ENCODE results near the gene NAP1L1.

The NAP1L1 gene

GRCh38 chr12:76024942-76025600 is 59.4 kb downstream of the NAP1L1 start:
- H3K4me3 ChIP-seq (ENCODE audit: low read depth, low read length): no peak overlapping the region
- DNase-seq (ENCODE audit: low read depth): peak; percentile 88

DNA sequence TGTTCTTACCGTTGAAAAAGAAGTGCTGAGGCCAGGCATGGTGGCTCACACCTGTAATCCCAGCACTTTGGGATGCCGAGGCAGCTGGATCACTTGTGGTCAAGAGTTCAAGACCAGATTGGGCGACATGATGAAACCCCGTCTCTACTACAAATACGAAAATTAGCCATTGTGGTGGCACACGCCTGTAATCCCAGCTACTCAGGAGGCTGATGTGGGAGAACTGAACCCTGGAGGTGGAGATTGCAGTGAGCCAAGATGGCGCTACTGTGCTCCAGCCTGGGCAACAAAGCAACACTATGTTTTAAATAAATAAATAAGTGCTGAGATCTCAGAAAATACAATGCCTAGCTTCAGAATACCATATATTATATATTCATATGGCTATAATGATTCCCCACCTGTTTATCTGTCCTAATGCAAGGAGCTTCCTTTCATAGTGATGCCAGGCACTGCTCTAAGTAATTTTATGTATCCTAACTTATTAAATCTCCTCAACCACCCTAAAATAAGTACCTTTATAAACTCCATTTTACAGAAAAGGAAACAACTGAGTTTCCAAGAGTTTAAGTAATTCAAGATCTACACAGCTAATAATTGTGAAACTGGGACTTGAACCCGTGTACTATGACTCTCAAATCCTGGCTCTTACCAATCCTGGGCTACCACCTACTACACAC is 60.2 kb downstream of the NAP1L1 start:
- no peak for DNase-seq (ENCODE audit: low read depth)
- H3K4me3 ChIP-seq (ENCODE audit: low read depth, low read length): no peak overlapping the region

DNA sequence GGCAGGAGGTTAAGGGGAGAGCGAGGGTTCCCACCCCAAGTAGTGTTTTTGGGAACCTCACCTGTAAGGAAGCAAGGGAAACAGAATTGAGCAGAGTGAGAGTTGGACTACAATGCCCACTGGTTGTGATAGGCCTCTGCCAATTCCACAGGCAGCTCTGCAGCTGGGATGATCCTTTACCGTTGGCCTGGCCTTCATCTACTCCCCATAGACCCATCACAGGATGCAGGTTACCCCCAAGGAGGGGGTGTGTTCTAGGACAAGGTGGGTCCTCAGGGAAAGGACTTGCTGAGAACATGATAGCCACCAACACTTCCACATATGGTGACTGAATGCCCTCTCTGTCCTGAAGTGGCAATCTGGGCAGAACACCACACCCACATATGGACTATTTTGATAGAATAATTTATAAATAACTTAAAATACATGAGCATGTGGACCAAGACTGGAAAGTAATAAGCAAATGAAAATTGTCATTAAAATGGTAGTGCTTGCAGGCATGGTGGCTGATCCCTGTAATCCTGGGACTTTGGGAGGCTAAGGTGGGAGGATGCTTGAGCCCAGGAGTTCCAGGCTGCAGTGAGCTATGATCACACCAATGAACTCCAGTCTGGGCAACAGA is 61.3 kb downstream of the NAP1L1 start:
- no peak overlapping the region for H3K4me3 ChIP-seq (ENCODE audit: low read depth, low read length)
- no peak for DNase-seq (ENCODE audit: low read depth)

DNA sequence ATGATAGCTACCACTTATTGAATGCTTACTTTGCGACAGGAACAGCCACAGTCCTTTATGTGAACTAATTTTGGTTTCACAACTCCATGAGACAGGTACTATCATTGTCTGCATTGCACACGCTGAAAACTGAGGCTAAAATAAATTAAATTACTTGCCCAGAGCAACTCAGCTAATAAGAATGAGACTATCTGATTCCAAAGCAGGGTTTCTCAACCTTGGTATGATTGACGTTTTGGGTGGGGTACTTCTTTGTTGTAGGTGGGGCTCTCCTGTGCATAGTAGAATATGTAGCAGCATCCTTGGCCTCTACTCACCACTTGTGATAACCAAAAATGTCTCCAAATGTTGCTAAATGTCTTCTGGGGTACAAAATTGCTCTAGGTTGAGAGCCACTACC is 62.0 kb downstream of the NAP1L1 start:
- no peak for DNase-seq (ENCODE audit: low read depth)
- H3K4me3 ChIP-seq (ENCODE audit: low read depth, low read length): no peak overlapping the region

DNA sequence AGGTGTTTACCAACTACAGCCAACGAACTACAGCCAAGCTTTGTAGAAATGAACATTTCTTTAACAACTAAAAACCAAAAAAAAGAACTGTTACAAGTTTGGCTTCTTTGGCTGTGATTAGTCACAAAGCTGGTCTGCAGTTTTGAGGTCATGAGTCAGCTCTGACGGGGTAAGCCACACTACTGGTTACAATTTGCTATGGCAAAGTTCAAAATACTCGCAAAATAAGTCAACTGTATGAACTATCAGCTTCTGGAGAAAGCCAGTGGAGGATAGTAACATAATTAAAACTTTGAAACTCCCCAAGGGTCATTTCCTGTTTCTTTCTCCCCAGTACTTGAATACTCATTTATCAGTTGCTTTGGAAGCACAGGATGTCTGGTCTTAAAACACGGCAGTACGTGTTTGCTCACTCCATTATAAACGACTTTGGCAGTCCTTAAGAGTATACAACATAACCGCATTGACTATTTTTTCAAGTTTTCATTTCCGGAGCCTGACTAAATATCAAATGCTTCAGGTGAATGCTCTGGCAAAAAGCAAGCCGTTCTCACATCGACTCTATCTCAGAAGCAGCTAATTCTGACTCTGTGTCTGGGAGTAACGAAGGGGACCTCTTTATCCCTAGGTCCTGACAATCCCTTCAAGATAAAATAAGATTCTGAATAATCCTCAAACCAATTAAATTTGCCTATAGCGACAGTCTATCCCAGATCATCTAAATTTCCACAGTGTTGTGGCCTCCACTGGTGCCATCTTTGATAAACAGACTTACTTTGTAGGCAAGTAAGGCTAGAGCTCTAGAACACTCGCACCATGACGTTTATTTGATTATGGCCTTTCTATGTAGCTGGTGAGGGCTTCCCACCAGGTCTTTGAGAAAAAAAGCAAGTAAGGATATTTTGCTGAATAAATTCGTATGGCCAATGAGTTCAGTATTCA is 63.5 kb downstream of the NAP1L1 start:
- H3K4me3 ChIP-seq (ENCODE audit: low read depth, low read length): no peak overlapping the region
- DNase-seq (ENCODE audit: low read depth): peak; percentile 96

DNA sequence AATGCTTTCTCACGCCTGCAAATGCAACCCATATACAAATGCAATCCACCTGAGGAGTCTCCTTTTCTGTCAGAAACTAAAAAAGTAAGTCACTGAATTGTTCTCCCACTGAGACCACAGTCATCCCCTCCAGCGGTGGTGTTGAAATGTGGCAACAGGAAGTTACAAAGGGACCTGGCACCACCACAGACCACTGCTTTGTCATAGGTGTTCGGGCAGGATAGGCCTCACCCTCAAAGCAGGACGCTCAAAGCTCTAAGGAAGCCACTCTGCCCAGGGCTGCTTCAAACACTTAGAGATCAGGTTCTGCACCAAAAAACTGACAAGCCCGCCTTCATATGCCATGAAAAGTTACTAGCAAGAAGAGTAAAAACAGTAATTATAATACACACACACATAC is 64.2 kb downstream of the NAP1L1 start:
- DNase-seq (ENCODE audit: low read depth): peak; percentile 53
- H3K4me3 ChIP-seq (ENCODE audit: low read depth, low read length): no peak overlapping the region

- DNase-seq (ENCODE audit: low read depth): no peak
- H3K4me3 ChIP-seq (ENCODE audit: low read depth, low read length): no peak overlapping the region
Measured at GRCh38 chr12:76018672-76019071, 65.8 kb downstream of the NAP1L1 start.

GRCh38 chr12:76018111-76018510 is 66.4 kb downstream of the NAP1L1 start:
- peak; percentile 36 for DNase-seq (ENCODE audit: low read depth)

GRCh38 chr12:76014007-76014406 is 70.5 kb downstream of the NAP1L1 start:
- DNase-seq (ENCODE audit: low read depth): no peak
- no peak overlapping the region for H3K4me3 ChIP-seq (ENCODE audit: low read depth, low read length)

More at GRCh38 chr12:76018111-76018510, 66.4 kb downstream of the NAP1L1 start:
- no peak overlapping the region for H3K4me3 ChIP-seq (ENCODE audit: low read depth, low read length)

DNA sequence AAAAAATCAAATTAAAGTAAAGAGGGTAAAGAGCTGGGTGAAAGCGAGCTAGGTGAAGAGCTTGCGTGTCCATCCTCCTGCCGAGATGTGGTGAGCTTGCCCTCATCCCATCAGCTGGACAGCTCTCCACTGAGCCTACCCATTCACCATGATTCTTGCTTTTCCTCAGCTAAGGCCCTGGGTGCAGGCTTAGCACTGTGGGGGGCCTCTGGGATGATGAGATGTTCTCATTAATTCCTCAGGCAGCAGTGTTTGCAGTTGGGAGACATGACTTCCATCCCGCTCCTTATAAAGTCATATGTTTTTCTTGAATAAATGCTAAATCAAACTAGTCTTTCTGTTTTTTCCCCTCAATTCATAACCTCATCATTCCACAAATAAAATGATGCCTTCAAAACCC is 70.9 kb downstream of the NAP1L1 start:
- DNase-seq (ENCODE audit: low read depth): no peak
- no peak overlapping the region for H3K4me3 ChIP-seq (ENCODE audit: low read depth, low read length)

- DNase-seq (ENCODE audit: low read depth): no peak
Measured at GRCh38 chr12:76012644-76013043, 71.8 kb downstream of the NAP1L1 start.

DNA sequence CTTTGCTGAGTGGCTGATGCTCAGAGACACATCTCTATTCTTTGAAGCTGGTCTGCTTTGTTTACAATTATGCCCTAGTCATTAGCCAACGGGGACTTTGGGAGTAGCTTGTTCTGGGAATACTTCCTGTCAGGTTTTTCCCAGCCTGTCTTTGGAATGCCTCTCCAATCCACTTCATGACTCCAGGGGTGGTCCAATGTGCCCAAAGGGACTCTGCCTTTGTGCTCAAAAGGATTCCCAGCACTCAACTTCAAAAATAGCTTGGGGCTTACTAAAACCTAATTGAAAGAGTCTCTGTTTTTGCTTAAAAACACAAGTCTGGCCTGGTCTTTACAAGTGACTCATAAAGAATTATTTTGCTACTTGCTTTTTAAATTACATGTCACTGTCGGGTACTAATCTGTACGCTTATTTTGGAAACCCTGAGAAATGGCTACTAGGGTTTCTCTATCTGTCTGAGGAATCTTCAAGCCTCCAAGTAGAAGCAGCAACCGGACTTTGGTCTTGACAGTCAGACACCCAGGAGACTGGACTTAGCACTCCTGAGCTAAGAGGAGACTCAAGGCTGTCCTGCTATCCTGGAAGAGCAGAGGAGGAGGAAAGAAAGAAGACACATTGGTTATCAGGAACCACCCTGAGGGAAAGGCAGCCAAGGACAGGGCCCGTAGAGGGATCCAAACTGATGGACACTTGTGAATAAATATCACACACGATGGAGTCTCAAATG is 73.6 kb downstream of the NAP1L1 start:
- DNase-seq (ENCODE audit: low read depth): no peak
- no peak overlapping the region for H3K4me3 ChIP-seq (ENCODE audit: low read depth, low read length)

More at GRCh38 chr12:76012644-76013043, 71.8 kb downstream of the NAP1L1 start:
- no peak overlapping the region for H3K4me3 ChIP-seq (ENCODE audit: low read depth, low read length)

GRCh38 chr12:76008428-76008827 is 76.1 kb downstream of the NAP1L1 start:
- DNase-seq (ENCODE audit: low read depth): no peak

GRCh38 chr12:76007640-76008039 is 76.8 kb downstream of the NAP1L1 start:
- no peak for DNase-seq (ENCODE audit: low read depth)
- no peak overlapping the region for H3K4me3 ChIP-seq (ENCODE audit: low read depth, low read length)

More at GRCh38 chr12:76008428-76008827, 76.1 kb downstream of the NAP1L1 start:
- H3K4me3 ChIP-seq (ENCODE audit: low read depth, low read length): no peak overlapping the region

DNA sequence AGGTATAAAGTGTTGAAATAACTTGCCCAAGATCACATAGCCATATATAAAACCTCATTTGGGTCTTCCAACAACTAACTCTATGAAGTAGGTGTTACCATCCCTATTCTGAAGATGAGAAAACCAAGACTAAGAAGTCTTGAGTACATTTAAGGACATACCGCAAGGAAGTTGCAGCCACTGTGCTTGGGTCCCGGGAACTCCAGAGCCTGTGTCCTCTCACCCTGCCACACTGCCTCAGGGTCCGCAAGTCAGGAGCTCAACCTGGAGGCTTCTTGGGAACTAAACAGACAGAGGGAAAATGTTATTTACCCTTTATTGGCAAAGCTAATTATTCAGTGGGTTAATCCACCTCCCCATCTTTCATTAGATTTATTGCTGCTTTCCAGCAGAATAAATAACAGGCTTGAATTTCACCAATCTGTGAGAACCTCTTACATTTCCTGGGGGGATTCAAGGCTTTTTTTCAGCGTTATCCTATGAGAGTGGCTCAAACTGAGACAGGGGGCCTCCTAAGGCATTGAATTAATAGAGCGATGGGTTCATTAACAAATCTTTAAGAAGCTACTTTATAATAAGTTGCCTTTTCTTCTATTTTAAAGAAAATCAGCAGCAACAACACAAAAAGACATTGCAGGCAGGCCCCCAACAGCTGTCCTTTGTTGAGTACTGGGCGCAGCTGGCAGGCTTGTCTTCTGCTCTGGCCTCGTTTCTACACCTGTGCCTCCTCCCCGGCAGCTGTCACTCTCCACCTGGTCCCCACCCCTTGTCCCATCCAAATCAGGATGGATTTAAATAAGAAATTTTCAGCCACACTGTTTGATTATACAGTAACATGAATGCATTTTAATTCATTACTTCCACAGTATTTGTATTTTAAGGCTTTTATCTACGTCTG is 78.2 kb downstream of the NAP1L1 start:
- no peak for DNase-seq (ENCODE audit: low read depth)
- no peak overlapping the region for H3K4me3 ChIP-seq (ENCODE audit: low read depth, low read length)

DNA sequence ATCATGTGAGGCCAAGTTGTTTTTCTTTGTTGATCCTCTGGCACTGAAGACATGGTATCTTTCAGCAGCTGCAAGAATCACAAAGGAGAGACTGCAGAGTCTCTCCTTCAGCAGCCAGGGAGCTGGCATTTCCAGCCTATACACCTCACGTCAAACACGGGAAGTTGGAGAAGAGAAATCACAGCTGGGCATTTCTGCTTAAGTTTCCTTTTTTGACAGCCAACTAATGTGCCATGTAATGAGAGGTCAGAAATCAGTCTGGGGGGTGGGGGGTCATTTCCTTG is 81.2 kb downstream of the NAP1L1 start:
- DNase-seq (ENCODE audit: low read depth): no peak
- no peak overlapping the region for H3K4me3 ChIP-seq (ENCODE audit: low read depth, low read length)

DNA sequence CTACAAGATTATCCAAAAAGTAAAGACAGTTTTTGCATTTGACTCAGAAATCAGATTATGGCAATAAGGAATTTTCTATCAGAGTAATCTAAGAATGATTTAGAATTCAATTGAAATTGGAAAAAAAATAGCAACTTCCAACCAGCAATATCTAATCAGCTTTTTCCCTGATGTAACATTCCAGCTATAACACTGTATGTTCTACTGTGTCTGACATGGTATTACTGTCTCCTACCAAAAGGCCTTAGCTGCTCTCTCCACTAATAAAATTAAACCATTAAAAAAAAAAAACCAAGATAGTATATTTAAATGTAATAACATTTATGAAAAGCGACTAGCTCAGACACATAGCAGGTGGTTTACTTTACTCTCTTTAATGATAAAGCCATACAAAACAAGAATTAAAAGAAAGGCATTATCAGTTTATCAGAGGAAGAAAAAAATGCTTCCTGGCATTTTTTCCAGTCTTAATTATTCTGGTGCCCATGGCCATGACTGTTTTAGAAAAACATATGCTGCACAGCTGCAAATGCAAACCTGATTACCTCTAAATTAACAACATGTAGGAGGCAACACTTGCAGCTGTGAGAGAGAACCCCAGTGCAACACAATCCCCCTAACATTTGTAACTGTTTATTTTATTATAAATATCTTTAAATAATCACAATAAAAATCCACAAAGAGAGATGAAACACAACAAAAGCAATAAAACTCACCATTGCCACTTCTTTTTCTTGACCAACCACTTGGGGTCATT is 81.7 kb downstream of the NAP1L1 start:
- no peak for DNase-seq (ENCODE audit: low read depth)
- H3K4me3 ChIP-seq (ENCODE audit: low read depth, low read length): no peak overlapping the region

Measured in skeletal muscle cell (primary cell).